Muscle layer of duodenum (tissue), 2 donors: ENCODE data around the gene RNU6-9.
A peak's percentile ranks its signal among the peaks of the same experiment; 100 is the strongest.
"Not testable (repeated sequence)": the region's sequence is repeated elsewhere in the genome, so short reads cannot be mapped to it uniquely, and the experiment has no call there.

Source experiments
- H3K27ac ChIP-seq: one replicate; pipeline ENCODE4 v1.7.0; 2013; ENCODE audit warnings: mild to moderate bottlenecking, low read length
- H3K27me3 ChIP-seq: one replicate; pipeline ENCODE4 v1.7.0; 2013; ENCODE audit warnings: low read depth, mild to moderate bottlenecking, control low read depth, low read length
- H3K36me3 ChIP-seq, 2 donors: one replicate each; pipeline ENCODE4 v1.7.0; 2013; ENCODE audit warnings: low read length in 2 of 2, control low read depth in 1 of 2, mild to moderate bottlenecking in 1 of 2; ENCODE audit not compliant: insufficient read depth in 2 of 2, control insufficient read depth in 1 of 2
- H3K4me1 ChIP-seq, 2 donors: one replicate each; pipeline ENCODE4 v1.7.0; 2013; ENCODE audit warnings: low read length in 2 of 2, mild to moderate bottlenecking in 2 of 2, control low read depth in 1 of 2, moderate library complexity in 1 of 2; ENCODE audit not compliant: insufficient read depth in 2 of 2, control insufficient read depth in 1 of 2
- H3K4me3 ChIP-seq, 2 donors: one replicate each; pipeline ENCODE4 v1.7.0; 2013; ENCODE audit warnings: low read length in 2 of 2, low read depth in 1 of 2, mild to moderate bottlenecking in 1 of 2
- H3K9me3 ChIP-seq, 2 donors: one replicate each; pipeline ENCODE4 v1.7.0; 2013; ENCODE audit warnings: low read length in 2 of 2, control low read depth in 1 of 2, mild to moderate bottlenecking in 1 of 2; ENCODE audit not compliant: control insufficient read depth in 1 of 2
- donor health status: healthy.

The RNU6-9 gene

GRCh38 chr19:853014-853585 is 40.2 kb upstream of the RNU6-9 start:
- H3K36me3 ChIP-seq: no peaks in the 10 kb centered on the region
- no peak overlapping the region for H3K27ac ChIP-seq
- peaks cover 0 to 12% of the 10 kb centered on the region in 2 donors for H3K4me1 ChIP-seq
- H3K27me3 ChIP-seq: no peaks in the 10 kb centered on the region
- H3K9me3 ChIP-seq: no peaks in the 10 kb centered on the region
- H3K4me3 ChIP-seq: no peak overlapping the region

GRCh38 chr19:853614-854220 is 39.6 kb upstream of the RNU6-9 start:
- H3K36me3 ChIP-seq, H3K27ac ChIP-seq, H3K27me3 ChIP-seq, H3K9me3 ChIP-seq, H3K4me3 ChIP-seq: not testable (repeated sequence)
- peaks cover 0 to 12% of the 10 kb centered on the region in 2 donors for H3K4me1 ChIP-seq

GRCh38 chr19:854549-854948 is 38.7 kb upstream of the RNU6-9 start:
- no peaks in the 10 kb centered on the region for H3K36me3 ChIP-seq
- H3K9me3 ChIP-seq: no peaks in the 10 kb centered on the region
- no peaks in the 10 kb centered on the region for H3K27me3 ChIP-seq
- peaks cover 0 to 14% of the 10 kb centered on the region in 2 donors for H3K4me1 ChIP-seq
- H3K4me3 ChIP-seq: no peak overlapping the region
- no peak overlapping the region for H3K27ac ChIP-seq

GRCh38 chr19:855142-855541 is 38.1 kb upstream of the RNU6-9 start:
- H3K9me3 ChIP-seq: no peaks in the 10 kb centered on the region
- H3K27me3 ChIP-seq: no peaks in the 10 kb centered on the region
- peaks cover 0 to 16% of the 10 kb centered on the region in 2 donors for H3K4me1 ChIP-seq
- H3K27ac ChIP-seq: no peak overlapping the region
- H3K36me3 ChIP-seq: no peaks in the 10 kb centered on the region
- H3K4me3 ChIP-seq: no peak overlapping the region

GRCh38 chr19:855566-856120 is 37.6 kb upstream of the RNU6-9 start:
- Histone ChIP-seq H3K9me3 (no peaks in the 10 kb centered on the region), H3K27ac (no peak overlapping the region), H3K4me1 (peaks cover 0 to 14% of the 10 kb centered on the region in 2 donors), H3K4me3 (no peak overlapping the region), H3K36me3 (no peaks in the 10 kb centered on the region), H3K27me3 (no peaks in the 10 kb centered on the region)

- Histone ChIP-seq H3K27me3 (no peaks in the 10 kb centered on the region), H3K9me3 (no peaks in the 10 kb centered on the region), H3K27ac (no peak overlapping the region), H3K36me3 (no peaks in the 10 kb centered on the region), H3K4me1 (peaks cover 0 to 15% of the 10 kb centered on the region in 2 donors), H3K4me3 (no peak overlapping the region)
Measured at GRCh38 chr19:858284-858683, 35.0 kb upstream of the RNU6-9 start.

DNA sequence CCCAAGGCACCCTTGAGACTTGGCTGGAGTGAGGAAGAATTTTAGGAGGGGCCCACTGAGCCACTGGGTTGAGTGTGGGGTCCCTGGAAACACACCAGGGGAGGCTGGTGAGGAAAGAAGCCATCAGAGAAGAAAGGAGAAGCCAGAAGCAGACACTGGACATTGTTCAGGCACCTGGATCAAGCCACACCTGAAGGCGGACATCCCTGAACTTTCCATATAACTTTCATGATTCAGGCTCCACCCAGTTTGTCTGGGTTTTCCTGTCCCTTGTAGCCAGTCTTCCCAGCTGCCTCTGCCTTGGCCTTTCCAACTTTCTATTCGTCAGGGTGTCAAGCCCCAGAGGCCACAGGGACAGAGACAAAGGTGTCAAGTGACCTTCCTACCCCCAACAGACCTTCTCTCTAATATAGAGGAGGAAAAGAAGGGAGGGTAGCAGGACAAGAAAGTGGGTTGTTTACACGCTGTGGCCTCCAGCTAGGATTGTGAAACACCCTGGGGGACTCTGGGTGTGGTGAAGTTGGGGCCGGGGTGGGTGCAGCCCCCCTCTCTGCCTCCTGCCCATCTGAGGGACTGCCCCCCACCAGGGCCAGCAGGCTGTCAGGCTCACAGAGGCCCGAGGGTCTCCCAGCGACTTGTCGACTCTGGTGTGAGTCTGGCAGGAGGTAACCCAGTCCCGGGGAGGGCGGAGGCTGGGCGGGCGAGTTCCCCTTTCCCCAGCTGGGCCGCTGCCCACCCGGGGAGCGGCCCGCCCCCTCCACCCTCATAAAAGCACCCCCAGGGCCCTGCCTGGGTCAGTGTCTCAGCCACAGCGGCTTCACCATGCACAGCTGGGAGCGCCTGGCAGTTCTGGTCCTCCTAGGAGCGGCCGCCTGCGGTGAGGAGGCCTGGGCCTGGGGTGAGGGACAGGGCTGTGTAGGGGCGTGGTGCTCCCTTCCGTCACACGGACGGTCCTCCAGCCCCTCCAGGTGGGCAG is 34.1 kb upstream of the RNU6-9 start, which contains the start of gene CFD:
Gene CFD (plus strand): TSS at position 797 of the 976 bp plus-strand sequence. CDS start 26 bp downstream, at position 823.
- Histone ChIP-seq H3K4me3 (peak within 1 kb of the TSS; percentile 28 to 58), H3K36me3 (no peaks in the 10 kb centered on the region), H3K9me3 (no peaks in the 10 kb centered on the region), H3K4me1 (peaks cover 0 to 15% of the 10 kb centered on the region in 2 donors), H3K27me3 (no peaks in the 10 kb centered on the region), H3K27ac (no peak within 1 kb of the TSS)

GRCh38 chr19:861141-861755 is 32.0 kb upstream of the RNU6-9 start:
- Histone ChIP-seq H3K4me1 (peaks cover 0 to 15% of the 10 kb centered on the region in 2 donors), H3K36me3 (no peaks in the 10 kb centered on the region), H3K4me3 (peak overlapping the region in 1 of 2 donors; percentile 58), H3K27me3 (no peaks in the 10 kb centered on the region), H3K9me3 (no peaks in the 10 kb centered on the region), H3K27ac (no peak overlapping the region)

- peaks cover 0 to 15% of the 10 kb centered on the region in 2 donors for H3K4me1 ChIP-seq
- no peaks in the 10 kb centered on the region for H3K9me3 ChIP-seq
- H3K36me3 ChIP-seq: no peaks in the 10 kb centered on the region
- H3K4me3 ChIP-seq: peak overlapping the region in 1 of 2 donors; percentile 41
- no peaks in the 10 kb centered on the region for H3K27me3 ChIP-seq
- H3K27ac ChIP-seq: no peak overlapping the region
Measured at GRCh38 chr19:861756-862580, 31.3 kb upstream of the RNU6-9 start.

DNA sequence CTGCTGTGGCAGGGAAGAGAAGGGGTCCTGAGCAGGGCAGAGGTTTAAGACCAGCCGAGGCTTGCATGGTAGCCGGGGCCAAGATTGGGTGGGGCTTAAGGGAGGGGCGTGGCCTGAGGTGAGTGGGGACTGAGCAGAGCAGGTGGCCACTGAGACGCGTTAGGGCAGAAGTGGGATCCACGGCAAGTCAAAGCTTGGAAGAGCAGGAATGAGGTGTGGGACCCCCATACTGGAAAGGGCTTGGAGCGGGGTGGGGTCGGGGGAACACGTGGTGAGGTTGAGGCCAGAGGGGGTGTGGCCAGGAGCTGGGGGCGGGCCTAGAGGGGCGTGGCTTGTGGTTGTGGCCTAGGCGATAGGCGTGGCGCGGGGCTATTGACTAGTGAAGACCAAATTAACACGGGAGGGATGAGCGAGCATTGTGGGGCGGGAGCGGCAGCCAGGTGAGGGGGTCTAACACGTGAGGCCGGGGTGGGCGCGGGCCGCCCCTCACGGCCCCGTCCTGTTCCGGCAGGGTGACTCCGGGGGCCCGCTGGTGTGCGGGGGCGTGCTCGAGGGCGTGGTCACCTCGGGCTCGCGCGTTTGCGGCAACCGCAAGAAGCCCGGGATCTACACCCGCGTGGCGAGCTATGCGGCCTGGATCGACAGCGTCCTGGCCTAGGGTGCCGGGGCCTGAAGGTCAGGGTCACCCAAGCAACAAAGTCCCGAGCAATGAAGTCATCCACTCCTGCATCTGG is 30.5 kb upstream of the RNU6-9 start:
- Histone ChIP-seq H3K27me3 (no peaks in the 10 kb centered on the region), H3K4me1 (peaks cover 0 to 15% of the 10 kb centered on the region in 2 donors), H3K4me3 (no peak overlapping the region), H3K36me3 (peaks cover 1 to 3% of the 10 kb centered on the region in 2 donors), H3K9me3 (no peaks in the 10 kb centered on the region), H3K27ac (no peak overlapping the region)
